ENCODE measurements around the gene ADA. TPM values are rescaled to one million over a fixed set of nuclear protein-coding genes. Genes with fewer than 3 reads are reported as not detected.

The ADA gene
- total and polyA plus RNA-seq, 2 of the 4 experiments (the other 2 are of a cell fraction) = 8.1 to 11.0 TPM

GRCh38 chr20:44596876-44597275 is 54.6 kb downstream of the ADA start:
- POLR2A ChIA-PET (ENCODE audit: unreplicated experiment) = no interaction called here
- Histone ChIP-seq H4K91ac (ENCODE audit: insufficient read depth, low read depth, low read length) (no peak overlapping the region), H2BK120ac (ENCODE audit: low read depth, low read length) (no peak overlapping the region), H2AK9ac (replicated peaks; ENCODE audit: low read depth, low read length, poor library complexity) (no peak overlapping the region), H3K4me2 (ENCODE audit: low read depth, low read length) (no peak overlapping the region), H3K9me3 (ENCODE audit: control insufficient read depth, insufficient read depth, low read length) (no peaks in the 10 kb centered on the region), H2AFZ (replicated peaks; ENCODE audit: low read length, poor library complexity) (no peak overlapping the region), H3K27ac (ENCODE audit: insufficient read depth, low read length) (no peak overlapping the region), H3K4me3 (ENCODE audit: insufficient read depth, low read depth, low read length) (no peak overlapping the region), H4K5ac (ENCODE audit: low read depth, low read length) (no peak overlapping the region), H4K8ac (ENCODE audit: low read depth in 2 of 2, low read length in 2 of 2) (no peak overlapping the region), H3K56ac (ENCODE audit: extremely low read depth, insufficient read depth, low read length) (no peak overlapping the region), H3K4ac (ENCODE audit: low read depth, low read length) (no peak overlapping the region), H3K79me1 (ENCODE audit: low read depth in 1 of 2, low read length in 2 of 2) (peaks cover 13 to 58% of the 10 kb centered on the region in 2 experiments; a peak in 3 of 4 replicates), H3K23ac (ENCODE audit: low read depth, low read length) (peak overlapping the region; percentile 17; the same call in 1 of the 2 replicates), H2BK15ac (ENCODE audit: low read depth, low read length) (no peak overlapping the region), H3K4me1 (ENCODE audit: control insufficient read depth, insufficient read depth, low read length) (peaks cover 37% of the 10 kb centered on the region), H3K14ac (replicated peaks; ENCODE audit: low read depth, low read length) (no peak overlapping the region), H3K36me3 (ENCODE audit: control insufficient read depth, insufficient read depth, low read length) (peaks cover 6% of the 10 kb centered on the region), H2BK20ac (ENCODE audit: low read depth, low read length) (no peak overlapping the region), H3K9ac (ENCODE audit: low read depth, low read length) (no peak overlapping the region), H3K9me1 (ENCODE audit: insufficient read depth, low read length) (peaks cover 19% of the 10 kb centered on the region), H3K18ac (ENCODE audit: low read depth, low read length) (no peak overlapping the region), H2BK5ac (ENCODE audit: low read depth, low read length, poor library complexity, severe bottlenecking) (no peak overlapping the region), H3K27me3 (ENCODE audit: control insufficient read depth, insufficient read depth, low read length) (no peaks in the 10 kb centered on the region), H2AK5ac (ENCODE audit: low read depth, low read length) (peak overlapping the region; percentile 47; the same call in 1 of the 2 replicates), H4K20me1 (ENCODE audit: insufficient read depth, low read length) (peaks cover 1% of the 10 kb centered on the region; the same call in 1 of the 2 replicates)
- BruUV-seq (replicated peaks) = no TSS peak
- no CpG with 5 or more reads among the region's 3 CpGs for WGBS, 2 experiments (ENCODE audit: extremely low coverage in 2 of 2, insufficient read length in 1 of 2)
- intact Hi-C loops (cut with micrococcal nuclease) = no loop called here
- DNase-seq = no peak
- no peak for TF ChIP-seq BHLHE40 (IDR thresholded peaks at IDR 0.05; ENCODE audit: low read depth, low read length)
- TF ChIP-seq, protein P1, sequence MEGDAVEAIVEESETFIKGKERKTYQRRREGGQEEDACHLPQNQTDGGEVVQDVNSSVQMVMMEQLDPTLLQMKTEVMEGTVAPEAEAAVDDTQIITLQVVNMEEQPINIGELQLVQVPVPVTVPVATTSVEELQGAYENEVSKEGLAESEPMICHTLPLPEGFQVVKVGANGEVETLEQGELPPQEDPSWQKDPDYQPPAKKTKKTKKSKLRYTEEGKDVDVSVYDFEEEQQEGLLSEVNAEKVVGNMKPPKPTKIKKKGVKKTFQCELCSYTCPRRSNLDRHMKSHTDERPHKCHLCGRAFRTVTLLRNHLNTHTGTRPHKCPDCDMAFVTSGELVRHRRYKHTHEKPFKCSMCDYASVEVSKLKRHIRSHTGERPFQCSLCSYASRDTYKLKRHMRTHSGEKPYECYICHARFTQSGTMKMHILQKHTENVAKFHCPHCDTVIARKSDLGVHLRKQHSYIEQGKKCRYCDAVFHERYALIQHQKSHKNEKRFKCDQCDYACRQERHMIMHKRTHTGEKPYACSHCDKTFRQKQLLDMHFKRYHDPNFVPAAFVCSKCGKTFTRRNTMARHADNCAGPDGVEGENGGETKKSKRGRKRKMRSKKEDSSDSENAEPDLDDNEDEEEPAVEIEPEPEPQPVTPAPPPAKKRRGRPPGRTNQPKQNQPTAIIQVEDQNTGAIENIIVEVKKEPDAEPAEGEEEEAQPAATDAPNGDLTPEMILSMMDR (conservative IDR thresholded peaks at IDR 0.05; ENCODE audit: low read depth, low read length) = no peak
- TF ChIP-seq, protein P2, sequence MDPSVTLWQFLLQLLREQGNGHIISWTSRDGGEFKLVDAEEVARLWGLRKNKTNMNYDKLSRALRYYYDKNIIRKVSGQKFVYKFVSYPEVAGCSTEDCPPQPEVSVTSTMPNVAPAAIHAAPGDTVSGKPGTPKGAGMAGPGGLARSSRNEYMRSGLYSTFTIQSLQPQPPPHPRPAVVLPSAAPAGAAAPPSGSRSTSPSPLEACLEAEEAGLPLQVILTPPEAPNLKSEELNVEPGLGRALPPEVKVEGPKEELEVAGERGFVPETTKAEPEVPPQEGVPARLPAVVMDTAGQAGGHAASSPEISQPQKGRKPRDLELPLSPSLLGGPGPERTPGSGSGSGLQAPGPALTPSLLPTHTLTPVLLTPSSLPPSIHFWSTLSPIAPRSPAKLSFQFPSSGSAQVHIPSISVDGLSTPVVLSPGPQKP (IDR thresholded peaks at IDR 0.05; ENCODE audit: borderline replicate concordance, low read depth, low read length) = no peak
- no peak for TF ChIP-seq MAZ (IDR thresholded peaks at IDR 0.05; ENCODE audit: borderline replicate concordance, low read depth, low read length)
- no peak for TF ChIP-seq NFE2L2 (IDR thresholded peaks at IDR 0.05; ENCODE audit: low read depth, low read length)
- no peak for TF ChIP-seq CHD1 (IDR thresholded peaks at IDR 0.05; ENCODE audit: low read depth, low read length)
- no peak for TF ChIP-seq FOS (IDR thresholded peaks at IDR 0.05; ENCODE audit: low read depth, low read length)
- TF ChIP-seq RFX5 (IDR thresholded peaks at IDR 0.05; ENCODE audit: low read depth, low read length) = no peak
- no peak for TF ChIP-seq SMC3 (IDR thresholded peaks at IDR 0.05; ENCODE audit: low read depth, low read length)
- no peak for TF ChIP-seq CEBPB (IDR thresholded peaks at IDR 0.05; ENCODE audit: low read depth, low read length)
- TF ChIP-seq RAD21 (IDR thresholded peaks at IDR 0.05; ENCODE audit: low read length) = no peak
- no peak for TF ChIP-seq MXI1 (IDR thresholded peaks at IDR 0.05; ENCODE audit: borderline replicate concordance, low read depth, low read length)
- no peak for TF ChIP-seq RCOR1 (IDR thresholded peaks at IDR 0.05; ENCODE audit: insufficient replicate concordance, low read length)
- no peak for TF ChIP-seq MAFK (IDR thresholded peaks at IDR 0.05; ENCODE audit: low read depth, low read length)
- no peak for TF ChIP-seq POLR2A (IDR thresholded peaks at IDR 0.05; ENCODE audit: low read depth, low read length)
- TF ChIP-seq, protein P3, sequence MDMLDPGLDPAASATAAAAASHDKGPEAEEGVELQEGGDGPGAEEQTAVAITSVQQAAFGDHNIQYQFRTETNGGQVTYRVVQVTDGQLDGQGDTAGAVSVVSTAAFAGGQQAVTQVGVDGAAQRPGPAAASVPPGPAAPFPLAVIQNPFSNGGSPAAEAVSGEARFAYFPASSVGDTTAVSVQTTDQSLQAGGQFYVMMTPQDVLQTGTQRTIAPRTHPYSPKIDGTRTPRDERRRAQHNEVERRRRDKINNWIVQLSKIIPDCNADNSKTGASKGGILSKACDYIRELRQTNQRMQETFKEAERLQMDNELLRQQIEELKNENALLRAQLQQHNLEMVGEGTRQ (IDR thresholded peaks at IDR 0.05; ENCODE audit: low read depth, low read length) = no peak
- in situ Hi-C loops (cut with MboI; ENCODE audit: low sequenced_read_pairs) = no loop called here
- CTCF ChIA-PET = no interaction called here
- no peak for ATAC-seq (ENCODE audit: low read depth)
- dilution Hi-C loops (cut with HindIII; ENCODE audit: low sequenced_read_pairs, unreplicated experiment) = no loop called here
